Measurements from ENCODE around the gene HHLA2. TPM values are rescaled to one million over a fixed set of nuclear protein-coding genes. Genes with fewer than 3 reads are reported as not detected.

HHLA2 gene
- total and polyA plus RNA-seq, 2 experiments from 2014 or later = not detected

DNA sequence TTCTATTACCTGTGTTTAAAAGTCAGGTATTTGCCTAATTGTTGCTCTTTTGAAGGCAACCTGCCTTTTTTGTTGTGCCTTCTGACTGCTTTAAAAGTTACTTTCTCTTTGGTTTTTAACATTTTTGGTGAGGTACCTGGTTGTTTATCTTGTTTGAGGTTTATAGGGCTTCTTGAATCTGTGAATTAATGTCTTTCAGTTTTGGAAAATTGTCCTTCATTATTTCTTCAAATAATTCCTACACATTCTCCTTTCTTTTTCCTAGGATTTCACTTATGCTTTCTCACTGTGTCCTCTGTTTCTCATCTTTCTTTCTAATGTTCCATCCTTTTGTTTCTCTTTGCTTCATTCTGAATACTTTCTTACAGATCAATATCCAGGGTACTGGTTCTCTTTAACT is 30.8 kb downstream of the HHLA2 start:
- no peak for ATAC-seq
- no peaks in the 10 kb centered on the region; the same call in 2 of the 3 replicates for H3K4me1 Mint-ChIP-seq
- no peak overlapping the region for H3K27ac Mint-ChIP-seq
- Histone ChIP-seq H3K36me3 (ENCODE audit: insufficient read depth) (no peaks in the 10 kb centered on the region), H2AFZ (no peak overlapping the region), H3K9me2 (ENCODE audit: insufficient read depth) (no peaks in the 10 kb centered on the region; the same call in none of the 2 replicates), H3K4me1 (ENCODE audit: insufficient read depth) (peaks cover 10% of the 10 kb centered on the region), H3K79me2 (replicated peaks; ENCODE audit: insufficient read depth) (no peaks in the 10 kb centered on the region), H3K4me3 (no peak overlapping the region), H3F3A (replicated peaks; ENCODE audit: low read depth) (no peaks in the 10 kb centered on the region), H3K4me2 (no peak overlapping the region), H3K27me3 (ENCODE audit: insufficient read depth) (no peaks in the 10 kb centered on the region), H3K27ac (ENCODE audit: low read depth) (no peak overlapping the region), H4K20me1 (replicated peaks; ENCODE audit: insufficient read depth) (no peaks in the 10 kb centered on the region)
- no peak overlapping the region for H3K4me3 Mint-ChIP-seq
- peaks cover 2% of the 10 kb centered on the region for H3K27me3 Mint-ChIP-seq (ENCODE audit: insufficient read depth, low read depth, poor library complexity)
- no peaks in the 10 kb centered on the region for H3K9me3 Mint-ChIP-seq
- H3K36me3 Mint-ChIP-seq (ENCODE audit: low read depth) = no peaks in the 10 kb centered on the region
- no peak for TF ChIP-seq EZH2phosphoT487 (IDR thresholded peaks at IDR 0.05; ENCODE audit: unreplicated experiment)
- no peak for TF ChIP-seq JUNB (IDR thresholded peaks at IDR 0.05; ENCODE audit: unreplicated experiment)
- TF ChIP-seq NANOG (IDR thresholded peaks at IDR 0.05; ENCODE audit: borderline replicate concordance) = no peak
- TF ChIP-seq, protein P1, sequence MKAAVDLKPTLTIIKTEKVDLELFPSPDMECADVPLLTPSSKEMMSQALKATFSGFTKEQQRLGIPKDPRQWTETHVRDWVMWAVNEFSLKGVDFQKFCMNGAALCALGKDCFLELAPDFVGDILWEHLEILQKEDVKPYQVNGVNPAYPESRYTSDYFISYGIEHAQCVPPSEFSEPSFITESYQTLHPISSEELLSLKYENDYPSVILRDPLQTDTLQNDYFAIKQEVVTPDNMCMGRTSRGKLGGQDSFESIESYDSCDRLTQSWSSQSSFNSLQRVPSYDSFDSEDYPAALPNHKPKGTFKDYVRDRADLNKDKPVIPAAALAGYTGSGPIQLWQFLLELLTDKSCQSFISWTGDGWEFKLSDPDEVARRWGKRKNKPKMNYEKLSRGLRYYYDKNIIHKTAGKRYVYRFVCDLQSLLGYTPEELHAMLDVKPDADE (IDR thresholded peaks at IDR 0.05) = no peak
- TF ChIP-seq, protein P2, sequence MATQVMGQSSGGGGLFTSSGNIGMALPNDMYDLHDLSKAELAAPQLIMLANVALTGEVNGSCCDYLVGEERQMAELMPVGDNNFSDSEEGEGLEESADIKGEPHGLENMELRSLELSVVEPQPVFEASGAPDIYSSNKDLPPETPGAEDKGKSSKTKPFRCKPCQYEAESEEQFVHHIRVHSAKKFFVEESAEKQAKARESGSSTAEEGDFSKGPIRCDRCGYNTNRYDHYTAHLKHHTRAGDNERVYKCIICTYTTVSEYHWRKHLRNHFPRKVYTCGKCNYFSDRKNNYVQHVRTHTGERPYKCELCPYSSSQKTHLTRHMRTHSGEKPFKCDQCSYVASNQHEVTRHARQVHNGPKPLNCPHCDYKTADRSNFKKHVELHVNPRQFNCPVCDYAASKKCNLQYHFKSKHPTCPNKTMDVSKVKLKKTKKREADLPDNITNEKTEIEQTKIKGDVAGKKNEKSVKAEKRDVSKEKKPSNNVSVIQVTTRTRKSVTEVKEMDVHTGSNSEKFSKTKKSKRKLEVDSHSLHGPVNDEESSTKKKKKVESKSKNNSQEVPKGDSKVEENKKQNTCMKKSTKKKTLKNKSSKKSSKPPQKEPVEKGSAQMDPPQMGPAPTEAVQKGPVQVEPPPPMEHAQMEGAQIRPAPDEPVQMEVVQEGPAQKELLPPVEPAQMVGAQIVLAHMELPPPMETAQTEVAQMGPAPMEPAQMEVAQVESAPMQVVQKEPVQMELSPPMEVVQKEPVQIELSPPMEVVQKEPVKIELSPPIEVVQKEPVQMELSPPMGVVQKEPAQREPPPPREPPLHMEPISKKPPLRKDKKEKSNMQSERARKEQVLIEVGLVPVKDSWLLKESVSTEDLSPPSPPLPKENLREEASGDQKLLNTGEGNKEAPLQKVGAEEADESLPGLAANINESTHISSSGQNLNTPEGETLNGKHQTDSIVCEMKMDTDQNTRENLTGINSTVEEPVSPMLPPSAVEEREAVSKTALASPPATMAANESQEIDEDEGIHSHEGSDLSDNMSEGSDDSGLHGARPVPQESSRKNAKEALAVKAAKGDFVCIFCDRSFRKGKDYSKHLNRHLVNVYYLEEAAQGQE (IDR thresholded peaks at IDR 0.05; ENCODE audit: unreplicated experiment) = no peak
- TF ChIP-seq, protein P3, sequence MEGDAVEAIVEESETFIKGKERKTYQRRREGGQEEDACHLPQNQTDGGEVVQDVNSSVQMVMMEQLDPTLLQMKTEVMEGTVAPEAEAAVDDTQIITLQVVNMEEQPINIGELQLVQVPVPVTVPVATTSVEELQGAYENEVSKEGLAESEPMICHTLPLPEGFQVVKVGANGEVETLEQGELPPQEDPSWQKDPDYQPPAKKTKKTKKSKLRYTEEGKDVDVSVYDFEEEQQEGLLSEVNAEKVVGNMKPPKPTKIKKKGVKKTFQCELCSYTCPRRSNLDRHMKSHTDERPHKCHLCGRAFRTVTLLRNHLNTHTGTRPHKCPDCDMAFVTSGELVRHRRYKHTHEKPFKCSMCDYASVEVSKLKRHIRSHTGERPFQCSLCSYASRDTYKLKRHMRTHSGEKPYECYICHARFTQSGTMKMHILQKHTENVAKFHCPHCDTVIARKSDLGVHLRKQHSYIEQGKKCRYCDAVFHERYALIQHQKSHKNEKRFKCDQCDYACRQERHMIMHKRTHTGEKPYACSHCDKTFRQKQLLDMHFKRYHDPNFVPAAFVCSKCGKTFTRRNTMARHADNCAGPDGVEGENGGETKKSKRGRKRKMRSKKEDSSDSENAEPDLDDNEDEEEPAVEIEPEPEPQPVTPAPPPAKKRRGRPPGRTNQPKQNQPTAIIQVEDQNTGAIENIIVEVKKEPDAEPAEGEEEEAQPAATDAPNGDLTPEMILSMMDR (conservative IDR thresholded peaks at IDR 0.05; ENCODE audit: low read depth in 2 of 2) = no peak
- no peak for TF ChIP-seq ZNF331 (CRISPR knock-in tag; IDR thresholded peaks at IDR 0.05; ENCODE audit: low read depth)
- TF ChIP-seq, protein P4, sequence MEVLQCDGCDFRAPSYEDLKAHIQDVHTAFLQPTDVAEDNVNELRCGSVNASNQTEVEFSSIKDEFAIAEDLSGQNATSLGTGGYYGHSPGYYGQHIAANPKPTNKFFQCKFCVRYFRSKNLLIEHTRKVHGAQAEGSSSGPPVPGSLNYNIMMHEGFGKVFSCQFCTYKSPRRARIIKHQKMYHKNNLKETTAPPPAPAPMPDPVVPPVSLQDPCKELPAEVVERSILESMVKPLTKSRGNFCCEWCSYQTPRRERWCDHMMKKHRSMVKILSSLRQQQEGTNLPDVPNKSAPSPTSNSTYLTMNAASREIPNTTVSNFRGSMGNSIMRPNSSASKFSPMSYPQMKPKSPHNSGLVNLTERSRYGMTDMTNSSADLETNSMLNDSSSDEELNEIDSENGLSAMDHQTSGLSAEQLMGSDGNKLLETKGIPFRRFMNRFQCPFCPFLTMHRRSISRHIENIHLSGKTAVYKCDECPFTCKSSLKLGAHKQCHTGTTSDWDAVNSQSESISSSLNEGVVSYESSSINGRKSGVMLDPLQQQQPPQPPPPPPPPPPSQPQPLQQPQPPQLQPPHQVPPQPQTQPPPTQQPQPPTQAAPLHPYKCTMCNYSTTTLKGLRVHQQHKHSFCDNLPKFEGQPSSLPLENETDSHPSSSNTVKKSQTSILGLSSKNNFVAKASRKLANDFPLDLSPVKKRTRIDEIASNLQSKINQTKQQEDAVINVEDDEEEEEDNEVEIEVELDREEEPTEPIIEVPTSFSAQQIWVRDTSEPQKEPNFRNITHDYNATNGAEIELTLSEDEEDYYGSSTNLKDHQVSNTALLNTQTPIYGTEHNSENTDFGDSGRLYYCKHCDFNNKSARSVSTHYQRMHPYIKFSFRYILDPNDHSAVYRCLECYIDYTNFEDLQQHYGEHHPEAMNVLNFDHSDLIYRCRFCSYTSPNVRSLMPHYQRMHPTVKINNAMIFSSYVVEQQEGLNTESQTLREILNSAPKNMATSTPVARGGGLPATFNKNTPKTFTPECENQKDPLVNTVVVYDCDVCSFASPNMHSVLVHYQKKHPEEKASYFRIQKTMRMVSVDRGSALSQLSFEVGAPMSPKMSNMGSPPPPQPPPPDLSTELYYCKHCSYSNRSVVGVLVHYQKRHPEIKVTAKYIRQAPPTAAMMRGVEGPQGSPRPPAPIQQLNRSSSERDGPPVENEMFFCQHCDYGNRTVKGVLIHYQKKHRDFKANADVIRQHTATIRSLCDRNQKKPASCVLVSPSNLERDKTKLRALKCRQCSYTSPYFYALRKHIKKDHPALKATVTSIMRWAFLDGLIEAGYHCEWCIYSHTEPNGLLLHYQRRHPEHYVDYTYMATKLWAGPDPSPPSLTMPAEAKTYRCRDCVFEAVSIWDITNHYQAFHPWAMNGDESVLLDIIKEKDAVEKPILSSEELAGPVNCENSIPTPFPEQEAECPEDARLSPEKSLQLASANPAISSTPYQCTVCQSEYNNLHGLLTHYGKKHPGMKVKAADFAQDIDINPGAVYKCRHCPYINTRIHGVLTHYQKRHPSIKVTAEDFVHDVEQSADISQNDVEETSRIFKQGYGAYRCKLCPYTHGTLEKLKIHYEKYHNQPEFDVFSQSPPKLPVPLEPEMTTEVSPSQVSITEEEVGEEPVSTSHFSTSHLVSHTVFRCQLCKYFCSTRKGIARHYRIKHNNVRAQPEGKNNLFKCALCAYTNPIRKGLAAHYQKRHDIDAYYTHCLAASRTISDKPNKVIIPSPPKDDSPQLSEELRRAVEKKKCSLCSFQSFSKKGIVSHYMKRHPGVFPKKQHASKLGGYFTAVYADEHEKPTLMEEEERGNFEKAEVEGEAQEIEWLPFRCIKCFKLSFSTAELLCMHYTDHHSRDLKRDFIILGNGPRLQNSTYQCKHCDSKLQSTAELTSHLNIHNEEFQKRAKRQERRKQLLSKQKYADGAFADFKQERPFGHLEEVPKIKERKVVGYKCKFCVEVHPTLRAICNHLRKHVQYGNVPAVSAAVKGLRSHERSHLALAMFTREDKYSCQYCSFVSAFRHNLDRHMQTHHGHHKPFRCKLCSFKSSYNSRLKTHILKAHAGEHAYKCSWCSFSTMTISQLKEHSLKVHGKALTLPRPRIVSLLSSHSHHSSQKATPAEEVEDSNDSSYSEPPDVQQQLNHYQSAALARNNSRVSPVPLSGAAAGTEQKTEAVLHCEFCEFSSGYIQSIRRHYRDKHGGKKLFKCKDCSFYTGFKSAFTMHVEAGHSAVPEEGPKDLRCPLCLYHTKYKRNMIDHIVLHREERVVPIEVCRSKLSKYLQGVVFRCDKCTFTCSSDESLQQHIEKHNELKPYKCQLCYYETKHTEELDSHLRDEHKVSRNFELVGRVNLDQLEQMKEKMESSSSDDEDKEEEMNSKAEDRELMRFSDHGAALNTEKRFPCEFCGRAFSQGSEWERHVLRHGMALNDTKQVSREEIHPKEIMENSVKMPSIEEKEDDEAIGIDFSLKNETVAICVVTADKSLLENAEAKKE (CRISPR knock-in tag; IDR thresholded peaks at IDR 0.05) = no peak
- no peak for TF ChIP-seq ZNF114 (CRISPR knock-in tag; IDR thresholded peaks at IDR 0.05)
- no peak for TF ChIP-seq EZH2 (IDR thresholded peaks at IDR 0.05; ENCODE audit: low read depth, unreplicated experiment)
- TF ChIP-seq STAT1 (IDR thresholded peaks at IDR 0.05; ENCODE audit: unreplicated experiment) = no peak
- no peak for TF ChIP-seq CREB1 (CRISPR knock-in tag; IDR thresholded peaks at IDR 0.05; ENCODE audit: low read depth)
- TF ChIP-seq POLR2AphosphoS5 (IDR thresholded peaks at IDR 0.05; ENCODE audit: low read depth) = no peak
- DNase-seq (ENCODE audit: low spot score) = no peak

Data from GM23338 (cell line).